HT-29 (cell line): Measurements from ENCODE around the gene TLL2. TPM values are rescaled to one million over a fixed set of nuclear protein-coding genes. Genes with fewer than 3 reads are reported as not detected.

Source experiments
- DNase-seq: peaks from one replicate; pipeline ENCODE4 v3.0.0-alpha.2; 2015; ENCODE audit warnings: low spot score
- total RNA-seq: library from RNA; depleted of rRNA; stranded (reverse); fragments of >200 nt; shearing (Covaris generic); gene quantifications from 2 replicates; pipeline ENCODE4 v1.2.3, GENCODE V29; 2014; rRNA removed

TLL2 gene
- total RNA-seq, 1 experiment from 2014 or later: not detected

GRCh38 chr10:96324447-96324846, 189.3 kb downstream of the TLL2 start:
- DNase-seq: no peak

GRCh38 chr10:96322275-96322674, 191.5 kb downstream of the TLL2 start:
- DNase-seq: no peak

- no peak for DNase-seq
Measured at GRCh38 chr10:96321822-96322221, 191.9 kb downstream of the TLL2 start.

GRCh38 chr10:96319754-96320474, 193.8 kb downstream of the TLL2 start:
- no peak for DNase-seq

- DNase-seq: no peak
Measured at GRCh38 chr10:96317067-96317833, 196.5 kb downstream of the TLL2 start.

Other genes with a start within 250 kb of the TLL2 start
- 0.08 and 0.16 TPM in 2 replicates for gene BLNK, start 242.4 kb downstream of the TLL2 start, total RNA-seq
- not detected in 2 replicates for gene DNTT, start 209.5 kb downstream of the TLL2 start, total RNA-seq
- not detected in 2 replicates for gene OPALIN, start 154.9 kb downstream of the TLL2 start, total RNA-seq
- 42.3 and 52.0 TPM in 2 replicates for gene TM9SF3, start 73.1 kb upstream of the TLL2 start, total RNA-seq
- gene PIK3AP1, start 206.6 kb upstream of the TLL2 start, total RNA-seq: 10.7 and 12.8 TPM in 2 replicates